Liver (tissue), 9 donors: ENCODE data around the gene SARM1. TPM values are rescaled to one million over a fixed set of nuclear protein-coding genes. Genes with fewer than 3 reads are reported as not detected.

Source experiments
- DNase-seq: peaks from one replicate; pipeline ENCODE4 v3.0.0-alpha.2; 2017; ENCODE audit warnings: low spot score
- H3K27ac ChIP-seq, 2 donors: one replicate each; pipeline ENCODE4 v1.7.0; 2013; ENCODE audit warnings: inconsistent platforms in 2 of 2, low read length in 2 of 2, control low read depth in 1 of 2, low read depth in 1 of 2, mild to moderate bottlenecking in 1 of 2
- H3K27me3 ChIP-seq, 4 donors: one replicate each; pipeline versions ENCODE4 v1.6.1 to v1.7.0; 2013; ENCODE audit warnings: low read length in 3 of 4, inconsistent platforms in 1 of 4, mild to moderate bottlenecking in 1 of 4, moderate library complexity in 1 of 4; ENCODE audit not compliant: control insufficient read depth in 4 of 4, insufficient read depth in 4 of 4
- H3K36me3 ChIP-seq, 4 donors: one replicate each; pipeline versions ENCODE4 v1.6.1 to v1.7.0; 2013; ENCODE audit warnings: low read length in 3 of 4, mild to moderate bottlenecking in 3 of 4, low read depth in 1 of 4, moderate library complexity in 1 of 4; ENCODE audit not compliant: control insufficient read depth in 4 of 4, insufficient read depth in 3 of 4
- H3K4me1 ChIP-seq, 4 donors: one replicate each; pipeline versions ENCODE4 v1.6.1 to v1.7.0; 2013; ENCODE audit warnings: low read length in 3 of 4, mild to moderate bottlenecking in 3 of 4, moderate library complexity in 1 of 4; ENCODE audit not compliant: control insufficient read depth in 4 of 4, insufficient read depth in 4 of 4
- H3K4me3 ChIP-seq, 3 donors: one replicate each; pipeline versions ENCODE4 v1.6.1 to v1.7.0; 2013; ENCODE audit warnings: low read length in 3 of 3, control low read depth in 1 of 3, low read depth in 1 of 3, mild to moderate bottlenecking in 1 of 3
- H3K9ac ChIP-seq, 2 donors: one replicate each; pipeline ENCODE4 v1.7.0; 2013; ENCODE audit warnings: low read length in 2 of 2, mild to moderate bottlenecking in 2 of 2, moderate library complexity in 2 of 2, control low read depth in 1 of 2, low read depth in 1 of 2
- H3K9me3 ChIP-seq, 4 donors: one replicate each; pipeline versions ENCODE4 v1.6.1 to v1.7.0; 2013; ENCODE audit warnings: low read length in 3 of 4; ENCODE audit not compliant: control insufficient read depth in 4 of 4
- EGR1 ChIP-seq, 2 donors: IDR thresholded peaks; 2 replicates each; pipeline ENCODE4 v1.6.1; 2016 to 2018; ENCODE audit warnings: antibody characterized with exemption in 2 of 2, low read depth in 2 of 2
- GABPA ChIP-seq, 2 donors: IDR thresholded peaks in 1 of 2; conservative IDR thresholded peaks in 1 of 2; 2 replicates each; pipeline ENCODE4 v1.6.1; 2016; ENCODE audit warnings: antibody characterized with exemption in 2 of 2, mild to moderate bottlenecking in 1 of 2, moderate library complexity in 1 of 2
- HNF4A ChIP-seq, 2 donors: conservative IDR thresholded peaks; 2 replicates each; pipeline ENCODE4 v1.6.1; 2016; ENCODE audit warnings: antibody characterized with exemption in 2 of 2, mild to moderate bottlenecking in 2 of 2
- RAD21 ChIP-seq, 2 donors: IDR thresholded peaks; 2 replicates each; pipeline ENCODE4 v1.6.1; 2016; ENCODE audit warnings: antibody characterized with exemption in 2 of 2, mild to moderate bottlenecking in 2 of 2
- RXRA ChIP-seq, 2 donors: IDR thresholded peaks; 2 replicates each; pipeline ENCODE4 v1.6.1; 2017 to 2018; ENCODE audit warnings: antibody characterized with exemption in 2 of 2, mild to moderate bottlenecking in 1 of 2
- SP1 ChIP-seq: IDR thresholded peaks from 2 replicates; pipeline ENCODE4 v1.6.1; 2018; ENCODE audit warnings: antibody characterized with exemption, mild to moderate bottlenecking
- TAF1 ChIP-seq: conservative IDR thresholded peaks from 2 replicates; pipeline ENCODE4 v1.6.1; 2016; ENCODE audit warnings: antibody characterized with exemption, mild to moderate bottlenecking
- YY1 ChIP-seq: IDR thresholded peaks from 2 replicates; pipeline ENCODE4 v1.6.1; 2016; ENCODE audit warnings: antibody characterized with exemption, mild to moderate bottlenecking
- WGBS: extraction: QIAGEN DNeasy Blood & Tissue Kit; methylation state at CpG from one replicate; pipeline ENCODE4 v1.1.7; 2013; 5-methylcytosine and 5-hydroxymethylcytosine counted together
- polyA plus RNA-seq, 2 donors: library from polyadenylated mRNA; stranded (reverse) in 1 of 2; unstranded in 1 of 2; fragments of 200-250 nt in 1 of 2; fragments of >200 nt in 1 of 2; fragmentation: Nextera tagmentation in 1 of 2; extraction: Ambion mirVana in 1 of 2; gene quantifications; one replicate each; pipeline versions ENCODE4 v1.2.1 to v1.2.3, GENCODE V29; 2013 to 2015
- total RNA-seq, 2 donors: library from RNA; depleted of rRNA; stranded (reverse); fragments of >200 nt; gene quantifications; one replicate each; pipeline ENCODE4 v1.2.3, GENCODE V29; 2014
- TF ChIP-seq, protein P1 (sequence below): fragments of 150-350 bp; IDR thresholded peaks from 2 replicates; pipeline ENCODE4 v1.5.1; 2017; ENCODE audit warnings: improper control_type of control experiment, low read depth, low read length; ENCODE audit not compliant: missing input control
- TF ChIP-seq, protein P2 (sequence below): IDR thresholded peaks from 2 replicates; pipeline ENCODE4 v1.6.1; 2016; ENCODE audit warnings: antibody characterized with exemption
- TF ChIP-seq, protein P3 (sequence below): IDR thresholded peaks from 2 replicates; pipeline ENCODE4 v1.6.1; 2016; ENCODE audit warnings: antibody characterized with exemption
- TF ChIP-seq, protein P4 (sequence below): IDR thresholded peaks from 2 replicates; pipeline ENCODE4 v1.6.1; 2016; ENCODE audit warnings: antibody characterized with exemption, mild to moderate bottlenecking
- donor health status: healthy.
- donor health status: healthy.
- donor health status: healthy.
- donor health status: healthy.
- donor health status: healthy.

SARM1 gene
- total and polyA plus RNA-seq, 4 donors: 2.4 to 5.4 (median 5.1) TPM

GRCh38 chr17:28405632-28406472 is 34.4 kb downstream of the SARM1 start, which contains the start of gene SLC46A1:
SLC46A1 (minus strand) TSS chr17:28406212; CDS start chr17:28406114, 98 bp downstream.
- Histone ChIP-seq H3K9ac (no peak within 1 kb of the TSS), H3K27ac (peak within 1 kb of the TSS; percentile 35 to 64), H3K4me1 (peaks cover 8 to 40% (median 29%) of the 10 kb centered on the region in 4 donors), H3K36me3 (peaks cover 0 to 23% (median 17%) of the 10 kb centered on the region in 4 donors), H3K4me3 (peak within 1 kb of the TSS; percentile 72 to 84 (median 80)), H3K27me3 (no peaks in the 10 kb centered on the region), H3K9me3 (no peaks in the 10 kb centered on the region)
- peak; percentile 64 for DNase-seq
- 1% methylated on average over 70 of the region's 70 CpGs for WGBS
- peak; percentile 47 for TF ChIP-seq YY1
- peak in 1 of 2 donors; percentile 5 for TF ChIP-seq HNF4A (conservative IDR thresholded peaks at IDR 0.05)
- no peak for TF ChIP-seq RXRA (IDR thresholded peaks at IDR 0.05)
- no peak for TF ChIP-seq EGR1 (IDR thresholded peaks at IDR 0.05; ENCODE audit: low read depth in 2 of 2)

DNA sequence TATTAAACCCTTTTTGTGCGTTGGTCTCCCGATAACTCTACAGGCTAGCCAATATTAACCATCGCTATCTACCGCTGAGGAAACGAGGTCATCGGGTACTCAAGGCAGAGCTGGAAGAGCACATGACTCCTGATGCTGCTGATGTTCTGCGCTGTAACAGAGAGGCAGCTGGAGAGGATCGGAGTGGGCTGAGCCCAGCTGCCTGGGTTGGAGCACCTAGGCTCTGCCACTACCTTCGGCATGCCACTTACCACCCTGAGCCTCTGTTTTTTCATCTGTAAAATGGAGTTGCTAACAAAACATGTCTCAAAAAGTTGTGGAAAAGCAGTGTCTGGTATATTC is 35.0 kb downstream of the SARM1 start:
- 29% methylated on average over 9 of the region's 9 CpGs for WGBS
- H3K27me3 ChIP-seq: no peaks in the 10 kb centered on the region
- peak overlapping the region in 1 of 2 donors; percentile 64 for H3K27ac ChIP-seq
- DNase-seq: no peak
- peaks cover 8 to 40% (median 29%) of the 10 kb centered on the region in 4 donors for H3K4me1 ChIP-seq
- H3K9me3 ChIP-seq: no peaks in the 10 kb centered on the region
- no peak for TF ChIP-seq YY1
- TF ChIP-seq, protein P1, sequence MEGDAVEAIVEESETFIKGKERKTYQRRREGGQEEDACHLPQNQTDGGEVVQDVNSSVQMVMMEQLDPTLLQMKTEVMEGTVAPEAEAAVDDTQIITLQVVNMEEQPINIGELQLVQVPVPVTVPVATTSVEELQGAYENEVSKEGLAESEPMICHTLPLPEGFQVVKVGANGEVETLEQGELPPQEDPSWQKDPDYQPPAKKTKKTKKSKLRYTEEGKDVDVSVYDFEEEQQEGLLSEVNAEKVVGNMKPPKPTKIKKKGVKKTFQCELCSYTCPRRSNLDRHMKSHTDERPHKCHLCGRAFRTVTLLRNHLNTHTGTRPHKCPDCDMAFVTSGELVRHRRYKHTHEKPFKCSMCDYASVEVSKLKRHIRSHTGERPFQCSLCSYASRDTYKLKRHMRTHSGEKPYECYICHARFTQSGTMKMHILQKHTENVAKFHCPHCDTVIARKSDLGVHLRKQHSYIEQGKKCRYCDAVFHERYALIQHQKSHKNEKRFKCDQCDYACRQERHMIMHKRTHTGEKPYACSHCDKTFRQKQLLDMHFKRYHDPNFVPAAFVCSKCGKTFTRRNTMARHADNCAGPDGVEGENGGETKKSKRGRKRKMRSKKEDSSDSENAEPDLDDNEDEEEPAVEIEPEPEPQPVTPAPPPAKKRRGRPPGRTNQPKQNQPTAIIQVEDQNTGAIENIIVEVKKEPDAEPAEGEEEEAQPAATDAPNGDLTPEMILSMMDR: no peak
- TF ChIP-seq, protein P2, sequence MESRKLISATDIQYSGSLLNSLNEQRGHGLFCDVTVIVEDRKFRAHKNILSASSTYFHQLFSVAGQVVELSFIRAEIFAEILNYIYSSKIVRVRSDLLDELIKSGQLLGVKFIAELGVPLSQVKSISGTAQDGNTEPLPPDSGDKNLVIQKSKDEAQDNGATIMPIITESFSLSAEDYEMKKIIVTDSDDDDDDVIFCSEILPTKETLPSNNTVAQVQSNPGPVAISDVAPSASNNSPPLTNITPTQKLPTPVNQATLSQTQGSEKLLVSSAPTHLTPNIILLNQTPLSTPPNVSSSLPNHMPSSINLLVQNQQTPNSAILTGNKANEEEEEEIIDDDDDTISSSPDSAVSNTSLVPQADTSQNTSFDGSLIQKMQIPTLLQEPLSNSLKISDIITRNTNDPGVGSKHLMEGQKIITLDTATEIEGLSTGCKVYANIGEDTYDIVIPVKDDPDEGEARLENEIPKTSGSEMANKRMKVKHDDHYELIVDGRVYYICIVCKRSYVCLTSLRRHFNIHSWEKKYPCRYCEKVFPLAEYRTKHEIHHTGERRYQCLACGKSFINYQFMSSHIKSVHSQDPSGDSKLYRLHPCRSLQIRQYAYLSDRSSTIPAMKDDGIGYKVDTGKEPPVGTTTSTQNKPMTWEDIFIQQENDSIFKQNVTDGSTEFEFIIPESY: no peak
- H3K4me3 ChIP-seq: peak overlapping the region; percentile 29 to 80 (median 72)
- no peak overlapping the region for H3K9ac ChIP-seq
- peaks cover 0 to 19% (median 13%) of the 10 kb centered on the region in 4 donors for H3K36me3 ChIP-seq

- H3K27ac ChIP-seq: no peak overlapping the region
- WGBS: 89% methylated on average over 5 of the region's 5 CpGs
- no peak for TF ChIP-seq RAD21 (IDR thresholded peaks at IDR 0.05)
- no peak for TF ChIP-seq TAF1
- TF ChIP-seq HNF4A (conservative IDR thresholded peaks at IDR 0.05): no peak
- TF ChIP-seq, protein P3, sequence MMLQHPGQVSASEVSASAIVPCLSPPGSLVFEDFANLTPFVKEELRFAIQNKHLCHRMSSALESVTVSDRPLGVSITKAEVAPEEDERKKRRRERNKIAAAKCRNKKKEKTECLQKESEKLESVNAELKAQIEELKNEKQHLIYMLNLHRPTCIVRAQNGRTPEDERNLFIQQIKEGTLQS: no peak
- no peak for TF ChIP-seq RXRA (IDR thresholded peaks at IDR 0.05)
- TF ChIP-seq, protein P1: no peak
- TF ChIP-seq, protein P4, sequence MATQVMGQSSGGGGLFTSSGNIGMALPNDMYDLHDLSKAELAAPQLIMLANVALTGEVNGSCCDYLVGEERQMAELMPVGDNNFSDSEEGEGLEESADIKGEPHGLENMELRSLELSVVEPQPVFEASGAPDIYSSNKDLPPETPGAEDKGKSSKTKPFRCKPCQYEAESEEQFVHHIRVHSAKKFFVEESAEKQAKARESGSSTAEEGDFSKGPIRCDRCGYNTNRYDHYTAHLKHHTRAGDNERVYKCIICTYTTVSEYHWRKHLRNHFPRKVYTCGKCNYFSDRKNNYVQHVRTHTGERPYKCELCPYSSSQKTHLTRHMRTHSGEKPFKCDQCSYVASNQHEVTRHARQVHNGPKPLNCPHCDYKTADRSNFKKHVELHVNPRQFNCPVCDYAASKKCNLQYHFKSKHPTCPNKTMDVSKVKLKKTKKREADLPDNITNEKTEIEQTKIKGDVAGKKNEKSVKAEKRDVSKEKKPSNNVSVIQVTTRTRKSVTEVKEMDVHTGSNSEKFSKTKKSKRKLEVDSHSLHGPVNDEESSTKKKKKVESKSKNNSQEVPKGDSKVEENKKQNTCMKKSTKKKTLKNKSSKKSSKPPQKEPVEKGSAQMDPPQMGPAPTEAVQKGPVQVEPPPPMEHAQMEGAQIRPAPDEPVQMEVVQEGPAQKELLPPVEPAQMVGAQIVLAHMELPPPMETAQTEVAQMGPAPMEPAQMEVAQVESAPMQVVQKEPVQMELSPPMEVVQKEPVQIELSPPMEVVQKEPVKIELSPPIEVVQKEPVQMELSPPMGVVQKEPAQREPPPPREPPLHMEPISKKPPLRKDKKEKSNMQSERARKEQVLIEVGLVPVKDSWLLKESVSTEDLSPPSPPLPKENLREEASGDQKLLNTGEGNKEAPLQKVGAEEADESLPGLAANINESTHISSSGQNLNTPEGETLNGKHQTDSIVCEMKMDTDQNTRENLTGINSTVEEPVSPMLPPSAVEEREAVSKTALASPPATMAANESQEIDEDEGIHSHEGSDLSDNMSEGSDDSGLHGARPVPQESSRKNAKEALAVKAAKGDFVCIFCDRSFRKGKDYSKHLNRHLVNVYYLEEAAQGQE: no peak
- no peak for TF ChIP-seq SP1
- TF ChIP-seq GABPA (IDR thresholded peaks at IDR 0.05 in 1 of 2, conservative IDR thresholded peaks at IDR 0.05 in 1 of 2): no peak
- TF ChIP-seq EGR1 (IDR thresholded peaks at IDR 0.05; ENCODE audit: low read depth in 2 of 2): no peak
Measured at GRCh38 chr17:28407130-28407973, 35.9 kb downstream of the SARM1 start.

More at GRCh38 chr17:28407130-28407973, 35.9 kb downstream of the SARM1 start:
- Histone ChIP-seq H3K27me3 (no peaks in the 10 kb centered on the region), H3K9ac (no peak overlapping the region), H3K36me3 (peaks cover 0 to 11% (median 4%) of the 10 kb centered on the region in 4 donors), H3K9me3 (no peaks in the 10 kb centered on the region), H3K4me1 (peaks cover 8 to 34% (median 27%) of the 10 kb centered on the region in 4 donors), H3K4me3 (no peak overlapping the region)
- DNase-seq: no peak
